Stimulated activated CD8-positive, alpha-beta memory T cell treated with anti-CD3 and anti-CD28 coated beads, Interleukin-7, amount 100 ng/mL, for 24 hours (primary cell): Measurements from ENCODE around the gene CCDC57.

Experiments used
- DNase-seq: peaks from one replicate; pipeline ENCODE4 v3.0.0-alpha.2; 2020; ENCODE audit warnings: low read depth

Gene CCDC57

GRCh38 chr17:82246040-82246364, 33.4 kb upstream of the CCDC57 start:
- no peak for DNase-seq

- no peak for DNase-seq
These were observed 32.7 kb upstream of the CCDC57 start for GRCh38 chr17:82245134-82246039.

- no peak for DNase-seq
These were observed 31.9 kb upstream of the CCDC57 start for GRCh38 chr17:82244413-82245133.

GRCh38 chr17:82243648-82244412, 31.2 kb upstream of the CCDC57 start:
- DNase-seq = no peak

GRCh38 chr17:82242977-82243647, 30.5 kb upstream of the CCDC57 start:
- no peak for DNase-seq

GRCh38 chr17:82242698-82242976, 30.0 kb upstream of the CCDC57 start:
- DNase-seq = no peak

GRCh38 chr17:82241926-82242697, 29.5 kb upstream of the CCDC57 start:
- no peak for DNase-seq

- DNase-seq = no peak
These were observed 28.7 kb upstream of the CCDC57 start for GRCh38 chr17:82241183-82241925.

GRCh38 chr17:82240506-82241182, 28.0 kb upstream of the CCDC57 start:
- no peak for DNase-seq

- DNase-seq = no peak
These were observed 27.4 kb upstream of the CCDC57 start for GRCh38 chr17:82239926-82240505.

GRCh38 chr17:82239401-82239925, 26.8 kb upstream of the CCDC57 start:
- DNase-seq = no peak

GRCh38 chr17:82238472-82239201, 26.0 kb upstream of the CCDC57 start:
- peak; percentile 41 for DNase-seq

- DNase-seq = no peak
These were observed 25.3 kb upstream of the CCDC57 start for GRCh38 chr17:82237746-82238471.

GRCh38 chr17:82237083-82237745, 24.6 kb upstream of the CCDC57 start:
- no peak for DNase-seq

- DNase-seq = no peak
These were observed 23.7 kb upstream of the CCDC57 start for GRCh38 chr17:82236142-82236971.

GRCh38 chr17:82235775-82236141, 23.1 kb upstream of the CCDC57 start:
- no peak for DNase-seq
